ENCODE measurements around the gene KSR2. TPM values are rescaled to one million over a fixed set of nuclear protein-coding genes. Genes with fewer than 3 reads are reported as not detected.
"Not testable (repeated sequence)": the region's sequence is repeated elsewhere in the genome, so short reads cannot be mapped to it uniquely, and the experiment has no call there.

The KSR2 gene
- total RNA-seq, 2 donors from 2014 or later = 1.1 to 2.0 TPM

DNA sequence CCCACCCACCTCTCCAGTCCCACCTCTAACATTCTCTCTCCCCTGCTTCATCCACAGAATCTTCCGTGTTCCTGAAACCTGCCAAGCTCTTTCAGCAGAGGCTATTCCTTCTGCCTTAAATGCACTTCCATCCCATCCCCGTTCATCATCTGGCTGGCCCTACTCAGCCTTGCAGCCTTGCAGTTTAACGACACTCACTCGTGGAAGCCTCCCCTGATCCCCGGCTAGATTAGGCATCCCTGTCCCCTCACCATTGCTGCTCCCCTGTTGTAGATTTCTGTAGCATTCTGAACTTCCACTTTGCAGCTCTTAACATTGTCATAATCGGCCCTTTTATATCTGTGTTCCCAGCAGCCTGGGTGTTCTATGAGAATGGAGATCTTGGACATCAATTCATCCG lies 326.9 kb downstream of the KSR2 start:
- H3K9ac ChIP-seq (ENCODE audit: extremely low read depth, low read length, poor library complexity, severe bottlenecking) = no peak overlapping the region
- H3K27ac ChIP-seq (ENCODE audit: low read depth, low read length) = no peak overlapping the region
- no peak overlapping the region for H3K27ac Mint-ChIP-seq
- H3K36me3 Mint-ChIP-seq (ENCODE audit: low read depth) = no peaks in the 10 kb centered on the region
- peak; percentile 24 for DNase-seq
- peaks cover 9% of the 10 kb centered on the region for H3K9me3 Mint-ChIP-seq
- H3K4me3 ChIP-seq (ENCODE audit: low read length) = no peak overlapping the region
- H3K4me1 Mint-ChIP-seq = peaks cover 9% of the 10 kb centered on the region
- H3K4me1 ChIP-seq (ENCODE audit: control insufficient read depth, insufficient read depth, low read length) = peaks cover 6% of the 10 kb centered on the region
- H3K9me3 ChIP-seq (ENCODE audit: control insufficient read depth, low read length) = no peaks in the 10 kb centered on the region
- H3K36me3 ChIP-seq (ENCODE audit: control insufficient read depth, insufficient read depth, low read length) = no peaks in the 10 kb centered on the region
- H3K4me3 Mint-ChIP-seq = no peak overlapping the region
- no peaks in the 10 kb centered on the region for H3K27me3 Mint-ChIP-seq (ENCODE audit: insufficient read depth)
- WGBS, 2 experiments (ENCODE audit: insufficient coverage in 1 of 2, insufficient read length in 1 of 2) = 82 to 88% methylated on average over 3 to 7 of the region's 7 CpGs
- H3K27me3 ChIP-seq (ENCODE audit: control insufficient read depth, insufficient read depth, low read length, poor library complexity, severe bottlenecking) = no peaks in the 10 kb centered on the region
- TF ChIP-seq, protein P1, sequence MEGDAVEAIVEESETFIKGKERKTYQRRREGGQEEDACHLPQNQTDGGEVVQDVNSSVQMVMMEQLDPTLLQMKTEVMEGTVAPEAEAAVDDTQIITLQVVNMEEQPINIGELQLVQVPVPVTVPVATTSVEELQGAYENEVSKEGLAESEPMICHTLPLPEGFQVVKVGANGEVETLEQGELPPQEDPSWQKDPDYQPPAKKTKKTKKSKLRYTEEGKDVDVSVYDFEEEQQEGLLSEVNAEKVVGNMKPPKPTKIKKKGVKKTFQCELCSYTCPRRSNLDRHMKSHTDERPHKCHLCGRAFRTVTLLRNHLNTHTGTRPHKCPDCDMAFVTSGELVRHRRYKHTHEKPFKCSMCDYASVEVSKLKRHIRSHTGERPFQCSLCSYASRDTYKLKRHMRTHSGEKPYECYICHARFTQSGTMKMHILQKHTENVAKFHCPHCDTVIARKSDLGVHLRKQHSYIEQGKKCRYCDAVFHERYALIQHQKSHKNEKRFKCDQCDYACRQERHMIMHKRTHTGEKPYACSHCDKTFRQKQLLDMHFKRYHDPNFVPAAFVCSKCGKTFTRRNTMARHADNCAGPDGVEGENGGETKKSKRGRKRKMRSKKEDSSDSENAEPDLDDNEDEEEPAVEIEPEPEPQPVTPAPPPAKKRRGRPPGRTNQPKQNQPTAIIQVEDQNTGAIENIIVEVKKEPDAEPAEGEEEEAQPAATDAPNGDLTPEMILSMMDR (conservative IDR thresholded peaks at IDR 0.05) = no peak

DNA sequence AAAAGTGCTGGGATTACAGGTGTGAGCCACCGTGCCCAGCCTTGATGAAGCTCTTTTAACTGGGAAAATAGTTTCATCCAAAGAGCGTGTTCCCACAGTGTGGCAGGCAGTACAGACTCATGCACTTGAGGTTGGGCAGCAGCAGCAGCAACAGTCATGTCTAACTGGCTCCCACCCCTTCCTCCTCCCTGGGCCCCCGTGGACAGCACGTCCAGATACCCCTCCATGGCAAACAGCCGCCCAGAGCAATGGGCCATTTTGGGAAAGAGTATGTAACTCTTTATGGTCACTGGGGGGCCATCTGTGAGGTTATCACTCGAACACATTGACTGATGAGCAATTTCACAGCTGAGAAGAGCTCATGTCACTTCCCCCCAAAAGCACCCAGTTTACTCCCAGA lies 328.3 kb downstream of the KSR2 start:
- TF ChIP-seq, protein P1 (conservative IDR thresholded peaks at IDR 0.05) = no peak
- no peak overlapping the region for H3K27ac Mint-ChIP-seq
- H3K9me3 Mint-ChIP-seq = peaks cover 9% of the 10 kb centered on the region
- no peak overlapping the region for H3K27ac ChIP-seq (ENCODE audit: low read depth, low read length)
- peaks cover 6% of the 10 kb centered on the region for H3K4me1 ChIP-seq (ENCODE audit: control insufficient read depth, insufficient read depth, low read length)
- no peak overlapping the region for H3K4me3 ChIP-seq (ENCODE audit: low read length)
- no peaks in the 10 kb centered on the region for H3K27me3 Mint-ChIP-seq (ENCODE audit: insufficient read depth)
- H3K4me3 Mint-ChIP-seq = no peak overlapping the region
- H3K27me3 ChIP-seq (ENCODE audit: control insufficient read depth, insufficient read depth, low read length, poor library complexity, severe bottlenecking) = no peaks in the 10 kb centered on the region
- DNase-seq = no peak
- no peaks in the 10 kb centered on the region for H3K36me3 ChIP-seq (ENCODE audit: control insufficient read depth, insufficient read depth, low read length)
- 93 to 100% methylated on average over 4 to 6 of the region's 6 CpGs for WGBS, 2 experiments (ENCODE audit: insufficient coverage in 1 of 2, insufficient read length in 1 of 2)
- H3K9me3 ChIP-seq (ENCODE audit: control insufficient read depth, low read length) = no peaks in the 10 kb centered on the region
- no peaks in the 10 kb centered on the region for H3K36me3 Mint-ChIP-seq (ENCODE audit: low read depth)
- H3K4me1 Mint-ChIP-seq = peaks cover 9% of the 10 kb centered on the region
- H3K9ac ChIP-seq (ENCODE audit: extremely low read depth, low read length, poor library complexity, severe bottlenecking) = no peak overlapping the region

DNA sequence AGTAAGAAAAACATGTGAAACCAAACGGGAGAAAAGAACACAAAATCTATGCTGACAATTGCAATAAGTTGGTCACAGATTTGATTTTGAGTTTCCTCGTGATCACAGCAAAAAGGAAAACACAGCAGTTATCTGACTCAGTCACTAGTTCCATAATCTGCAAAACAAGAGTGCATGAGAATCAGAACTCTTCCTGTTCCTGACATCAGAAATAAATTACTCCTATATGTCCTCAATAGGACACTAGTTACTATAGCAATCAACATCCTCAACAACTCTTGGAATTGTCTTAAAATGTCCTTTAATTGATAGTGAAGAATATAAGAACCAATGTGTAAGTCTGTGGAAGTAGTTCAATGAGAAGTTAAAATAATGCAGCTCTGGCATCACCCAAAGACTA lies 339.3 kb downstream of the KSR2 start:
- DNase-seq = no peak
- peaks cover 7% of the 10 kb centered on the region for H3K27me3 Mint-ChIP-seq (ENCODE audit: insufficient read depth)

DNA sequence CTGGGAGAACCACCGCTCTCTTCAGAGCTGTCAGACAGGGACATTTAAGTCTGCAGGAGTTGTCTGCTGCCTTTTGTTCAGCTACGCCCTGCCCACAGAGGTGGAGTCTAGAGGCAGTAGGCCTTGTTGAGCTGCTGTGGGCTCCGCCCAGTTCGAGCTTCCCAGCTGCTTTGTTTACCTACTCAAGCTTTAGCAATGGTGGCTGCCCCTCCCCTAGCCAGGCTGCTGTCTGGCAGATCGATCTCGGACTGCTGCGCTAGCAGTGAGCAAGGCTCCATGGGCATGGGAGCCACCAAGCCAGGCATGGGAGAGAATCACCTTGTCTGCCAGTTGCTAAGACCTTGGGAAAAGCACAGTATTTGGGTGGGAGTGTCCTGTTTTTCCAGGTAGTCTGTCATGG lies 340.1 kb downstream of the KSR2 start:
- not testable (repeated sequence) for H3K27ac Mint-ChIP-seq; H3K4me3 ChIP-seq (ENCODE audit: low read length); H3K4me1 Mint-ChIP-seq; H3K9ac ChIP-seq (ENCODE audit: extremely low read depth, low read length, poor library complexity, severe bottlenecking); H3K4me1 ChIP-seq (ENCODE audit: control insufficient read depth, insufficient read depth, low read length); H3K27ac ChIP-seq (ENCODE audit: low read depth, low read length); H3K27me3 Mint-ChIP-seq (ENCODE audit: insufficient read depth); H3K27me3 ChIP-seq (ENCODE audit: control insufficient read depth, insufficient read depth, low read length, poor library complexity, severe bottlenecking); H3K36me3 ChIP-seq (ENCODE audit: control insufficient read depth, insufficient read depth, low read length); H3K9me3 ChIP-seq (ENCODE audit: control insufficient read depth, low read length); H3K36me3 Mint-ChIP-seq (ENCODE audit: low read depth)
- WGBS, 2 experiments (ENCODE audit: insufficient coverage in 1 of 2, insufficient read length in 1 of 2) = 41 to 54% methylated on average over 7 of the region's 7 CpGs
- H3K9me3 Mint-ChIP-seq = peaks cover 13% of the 10 kb centered on the region
- peak; percentile 93 for DNase-seq
- peak overlapping the region; percentile 20 for H3K4me3 Mint-ChIP-seq

More for the DNA sequence above, 339.3 kb downstream of the KSR2 start:
- WGBS, 2 experiments (ENCODE audit: insufficient coverage in 1 of 2, insufficient read length in 1 of 2) = 85 to 100% methylated on average over 2 of the region's 2 CpGs
- H3K36me3 ChIP-seq (ENCODE audit: control insufficient read depth, insufficient read depth, low read length) = no peaks in the 10 kb centered on the region
- no peaks in the 10 kb centered on the region for H3K9me3 ChIP-seq (ENCODE audit: control insufficient read depth, low read length)
- H3K4me3 ChIP-seq (ENCODE audit: low read length) = no peak overlapping the region
- no peaks in the 10 kb centered on the region for H3K27me3 ChIP-seq (ENCODE audit: control insufficient read depth, insufficient read depth, low read length, poor library complexity, severe bottlenecking)
- TF ChIP-seq, protein P1 (conservative IDR thresholded peaks at IDR 0.05) = no peak
- no peaks in the 10 kb centered on the region for H3K4me1 ChIP-seq (ENCODE audit: control insufficient read depth, insufficient read depth, low read length)
- peaks cover 13% of the 10 kb centered on the region for H3K9me3 Mint-ChIP-seq
- H3K27ac Mint-ChIP-seq = no peak overlapping the region
- H3K36me3 Mint-ChIP-seq (ENCODE audit: low read depth) = no peaks in the 10 kb centered on the region
- no peak overlapping the region for H3K27ac ChIP-seq (ENCODE audit: low read depth, low read length)
- H3K4me3 Mint-ChIP-seq = no peak overlapping the region
- H3K4me1 Mint-ChIP-seq = peaks cover 4% of the 10 kb centered on the region
- no peak overlapping the region for H3K9ac ChIP-seq (ENCODE audit: extremely low read depth, low read length, poor library complexity, severe bottlenecking)

Data from endodermal cell (in vitro differentiated cells).